GM18505 (cell line): Measurements from ENCODE around the gene TRIM40.

Source experiments
- ATAC-seq: cut with Tn5 transposase; IDR thresholded peaks from one replicate; pipeline ENCODE4 v1.9.1; 2021; ENCODE audit not compliant: unreplicated experiment
- POLR2A ChIP-seq: IDR thresholded peaks from 4 replicates; pipeline ENCODE4 v1.6.1; 2011; ENCODE audit warnings: borderline replicate concordance; ENCODE audit not compliant: insufficient read depth, insufficient read length; ENCODE audit errors: extremely low read depth

Gene TRIM40, protein sequence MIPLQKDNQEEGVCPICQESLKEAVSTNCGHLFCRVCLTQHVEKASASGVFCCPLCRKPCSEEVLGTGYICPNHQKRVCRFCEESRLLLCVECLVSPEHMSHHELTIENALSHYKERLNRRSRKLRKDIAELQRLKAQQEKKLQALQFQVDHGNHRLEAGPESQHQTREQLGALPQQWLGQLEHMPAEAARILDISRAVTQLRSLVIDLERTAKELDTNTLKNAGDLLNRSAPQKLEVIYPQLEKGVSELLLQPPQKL

DNA sequence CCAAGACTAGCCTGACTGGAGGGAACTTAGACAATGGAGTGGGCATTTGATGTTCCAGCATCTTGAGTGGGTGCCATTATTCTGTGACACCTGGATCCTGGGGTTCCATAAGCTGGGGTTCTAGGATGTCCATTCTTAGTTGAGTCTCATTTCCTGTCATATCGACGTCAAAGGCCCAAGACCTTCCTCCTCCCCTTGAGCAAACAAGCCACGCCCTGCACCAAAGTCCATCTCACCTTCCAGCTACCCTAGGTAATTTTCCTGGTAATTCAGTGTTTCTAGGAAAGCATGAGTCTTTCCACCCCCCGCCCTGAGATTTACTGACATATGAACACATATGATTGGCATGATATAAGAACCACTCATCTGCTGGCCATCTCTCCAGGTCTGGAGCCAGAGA is at the start of gene TRIM40:
TSS of gene TRIM40 (plus strand) at position 384 of the 400 bp plus-strand sequence. CDS start 897 bp downstream, outside the sequence.
- no peak for ATAC-seq
- no peak for TF ChIP-seq POLR2A

DNA sequence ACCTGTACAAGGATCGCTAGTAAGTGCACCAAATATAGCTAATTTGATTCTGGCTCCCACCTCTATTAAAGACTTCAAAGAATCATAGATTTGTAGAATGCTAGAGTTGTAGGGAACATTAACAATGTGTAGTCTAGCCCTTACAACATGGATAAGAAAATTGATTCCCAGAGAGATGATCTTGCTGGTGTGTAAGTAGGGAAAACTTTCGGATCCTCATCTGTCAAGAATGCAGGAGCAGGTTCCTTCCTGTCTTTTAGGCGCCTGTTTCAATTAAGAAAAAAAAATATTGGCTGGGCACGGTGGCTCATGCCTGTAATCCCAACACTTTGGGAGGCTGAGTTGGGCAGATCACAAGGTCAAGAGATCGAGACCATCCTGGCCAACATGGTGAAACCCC is 48.1 kb upstream of the TRIM40 start:
- no peak for TF ChIP-seq POLR2A
- no peak for ATAC-seq

DNA sequence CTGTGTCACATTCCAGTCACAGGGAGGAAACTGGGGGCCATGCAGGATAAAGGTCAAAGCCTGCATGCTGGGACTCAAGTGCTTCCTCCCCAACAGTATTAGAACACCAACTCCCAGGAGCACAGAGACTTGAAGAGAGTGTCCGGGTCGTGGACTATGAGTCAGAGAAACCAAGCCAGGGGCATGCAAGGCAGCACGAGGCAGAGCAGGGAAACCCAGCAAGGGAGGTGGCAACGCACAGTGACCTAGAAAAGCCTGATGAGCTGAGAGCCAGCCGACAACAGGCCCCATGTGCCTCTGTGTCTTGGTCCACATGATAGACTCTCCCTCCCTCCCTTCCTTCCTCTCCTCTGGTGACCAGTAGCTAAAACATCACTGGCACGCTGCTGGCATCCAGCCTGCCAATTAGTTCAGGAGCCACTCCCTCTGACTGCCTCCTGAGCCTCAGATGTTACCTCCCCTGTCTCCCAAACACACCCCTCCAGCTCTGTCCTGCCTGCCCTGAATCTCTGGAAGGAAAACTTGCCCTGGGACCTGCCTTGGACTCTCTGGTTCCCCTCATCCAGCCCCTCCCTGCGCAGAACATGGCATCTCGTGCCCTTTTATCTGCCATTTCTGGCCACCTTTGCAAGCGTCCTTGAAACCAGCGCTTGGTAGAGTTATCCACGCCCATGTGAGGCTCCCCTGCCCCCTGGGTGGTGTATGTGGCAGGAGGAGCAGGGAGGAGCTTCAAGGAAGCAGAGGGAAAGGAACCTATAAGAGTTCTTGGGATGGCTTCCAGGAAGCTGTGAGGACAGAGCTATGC is 44.2 kb upstream of the TRIM40 start:
- TF ChIP-seq POLR2A: no peak
- ATAC-seq: no peak

DNA sequence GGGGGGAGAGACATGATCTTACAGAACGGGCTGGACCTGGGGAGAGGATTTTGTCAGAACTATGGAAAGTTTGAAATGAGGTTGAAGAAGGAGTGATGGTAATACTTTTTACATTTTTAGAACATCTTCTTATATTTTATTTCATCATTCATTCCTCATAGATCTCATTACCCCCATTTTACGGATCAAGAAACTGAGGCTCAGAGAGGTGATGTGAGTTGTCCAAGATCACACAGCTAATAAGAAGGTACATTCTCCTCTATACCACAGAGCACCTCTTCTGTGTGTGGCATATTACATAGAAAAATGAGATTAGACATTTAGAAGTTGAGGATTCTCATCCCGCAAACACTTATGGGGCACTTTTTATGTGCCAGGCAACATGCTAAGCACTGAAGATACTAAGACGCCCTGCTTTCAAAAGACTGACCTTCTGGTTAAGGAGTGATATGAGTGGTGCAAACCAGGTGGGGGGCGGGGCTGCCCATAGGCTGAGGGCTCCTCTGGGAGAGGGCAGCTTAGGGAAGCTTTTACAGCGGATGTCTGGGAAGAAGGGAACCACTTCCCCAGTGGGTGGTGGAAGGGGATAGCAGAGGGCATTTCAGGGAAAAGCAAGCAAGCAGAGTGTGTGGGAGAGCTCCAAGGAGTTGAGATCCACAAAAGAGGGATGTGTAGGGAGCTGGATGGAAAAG is 42.9 kb upstream of the TRIM40 start:
- TF ChIP-seq POLR2A: no peak
- ATAC-seq: no peak

DNA sequence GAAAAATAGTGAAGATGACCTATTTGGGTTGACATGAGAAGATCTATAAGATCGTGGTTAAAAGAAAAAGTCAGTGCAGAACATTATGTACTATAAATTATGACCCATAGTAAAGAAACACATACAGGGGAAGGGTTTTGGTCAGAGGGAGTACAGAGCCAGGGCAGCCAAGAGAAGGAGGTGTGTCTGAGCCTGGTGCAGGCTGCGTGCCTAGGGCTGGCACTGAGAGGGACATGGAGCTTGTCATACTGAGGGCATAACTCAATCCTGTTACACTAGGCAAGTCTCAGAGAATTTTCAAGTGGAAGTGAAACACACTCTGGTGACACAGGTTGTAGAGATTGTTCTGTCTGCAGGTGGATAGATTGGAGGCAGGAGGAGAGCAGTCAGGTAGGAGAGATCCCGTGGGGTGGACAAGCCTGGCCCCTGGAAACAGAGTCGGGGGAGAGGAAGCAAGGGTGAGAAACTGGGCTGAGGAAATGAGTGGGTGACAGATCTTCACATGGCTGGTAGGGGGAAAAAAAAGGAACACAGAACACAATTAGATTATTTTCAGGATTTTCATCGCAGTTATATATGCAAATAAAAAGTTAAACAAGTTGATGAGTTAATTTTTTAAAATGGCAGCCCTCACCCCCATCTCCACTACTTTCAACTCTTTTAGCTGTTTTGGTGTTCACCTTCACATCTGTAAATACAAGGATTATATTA is 41.8 kb upstream of the TRIM40 start:
- ATAC-seq: no peak
- no peak for TF ChIP-seq POLR2A

DNA sequence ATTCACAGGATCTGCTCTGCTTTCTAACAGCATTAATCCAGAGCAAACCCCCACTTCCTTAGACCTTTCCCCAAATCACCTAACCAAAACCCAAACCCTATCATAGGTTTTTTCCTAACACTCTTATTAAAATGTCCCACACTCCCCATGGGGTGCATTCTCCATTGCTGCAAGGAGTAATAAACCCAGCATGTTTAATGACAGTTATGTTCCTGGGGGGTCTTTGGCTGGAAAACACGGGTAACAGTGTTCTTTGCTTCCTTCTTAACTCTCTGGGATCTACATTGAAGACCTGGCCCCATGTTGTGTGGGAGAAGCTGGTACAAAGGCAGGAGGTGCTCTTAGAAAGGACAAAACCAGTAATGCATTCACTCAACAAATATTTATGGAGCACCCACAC is 39.1 kb upstream of the TRIM40 start:
- ATAC-seq: no peak
- no peak for TF ChIP-seq POLR2A

DNA sequence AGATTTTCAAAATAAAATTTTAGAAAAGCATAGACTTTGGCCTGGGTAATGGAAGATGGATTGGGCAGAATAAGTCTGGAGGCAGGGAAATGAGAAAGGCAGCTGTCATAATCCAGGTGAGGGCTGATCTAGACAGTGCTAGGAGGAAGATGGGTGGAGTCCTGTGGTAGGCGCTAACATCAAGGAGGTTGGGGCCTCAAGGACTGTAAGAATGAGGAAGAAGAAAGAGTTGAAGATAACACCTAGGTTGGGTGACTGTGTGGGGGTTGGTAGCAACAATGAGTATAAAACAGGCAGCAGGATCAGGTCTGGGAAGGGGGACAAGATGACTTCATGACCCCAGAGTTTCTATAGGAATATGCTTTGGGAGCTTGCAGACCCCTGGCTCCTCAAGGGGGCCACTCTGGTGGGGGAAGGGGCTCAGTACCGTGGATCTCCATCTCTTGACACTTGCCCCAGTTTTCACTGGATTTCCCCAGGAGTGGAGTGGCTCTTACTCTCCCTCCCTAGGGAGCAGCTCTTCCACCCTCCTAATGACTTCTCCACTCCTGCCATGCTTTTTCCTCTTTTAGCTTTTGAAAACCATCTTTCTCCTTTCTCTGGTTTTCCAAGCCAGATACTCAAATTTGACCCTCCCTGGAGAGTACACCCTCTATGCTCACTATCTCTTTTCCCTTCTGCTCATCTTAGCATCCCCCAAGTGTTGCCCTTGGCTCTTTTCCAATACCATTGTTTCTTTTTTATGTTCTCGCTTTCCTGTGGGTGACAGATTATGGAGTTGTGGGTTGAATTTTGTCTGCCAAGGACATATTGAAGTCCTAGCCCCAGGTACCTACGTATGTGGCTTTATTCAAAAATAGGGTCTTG is 37.8 kb upstream of the TRIM40 start:
- no peak for ATAC-seq
- TF ChIP-seq POLR2A: no peak

DNA sequence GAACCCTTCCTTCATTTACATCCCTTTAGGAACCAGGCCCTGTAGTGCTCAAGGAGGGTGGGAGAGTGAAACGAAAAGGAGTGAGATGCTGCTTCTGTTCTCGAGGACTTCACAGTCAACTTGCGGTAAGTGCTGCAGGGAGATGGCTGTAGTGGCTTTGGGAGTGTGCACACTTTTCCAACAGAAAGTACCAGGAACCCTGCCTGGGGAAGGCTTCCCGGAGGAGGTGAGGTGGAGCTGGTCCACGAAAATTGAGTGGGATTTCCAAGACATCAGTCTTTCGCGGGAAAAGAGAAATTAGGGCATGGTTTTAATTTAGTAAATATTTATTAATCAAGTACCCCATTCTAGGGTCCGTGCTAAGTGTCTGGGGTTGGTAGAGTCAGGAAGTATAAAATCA is 35.8 kb upstream of the TRIM40 start:
- ATAC-seq: no peak

DNA sequence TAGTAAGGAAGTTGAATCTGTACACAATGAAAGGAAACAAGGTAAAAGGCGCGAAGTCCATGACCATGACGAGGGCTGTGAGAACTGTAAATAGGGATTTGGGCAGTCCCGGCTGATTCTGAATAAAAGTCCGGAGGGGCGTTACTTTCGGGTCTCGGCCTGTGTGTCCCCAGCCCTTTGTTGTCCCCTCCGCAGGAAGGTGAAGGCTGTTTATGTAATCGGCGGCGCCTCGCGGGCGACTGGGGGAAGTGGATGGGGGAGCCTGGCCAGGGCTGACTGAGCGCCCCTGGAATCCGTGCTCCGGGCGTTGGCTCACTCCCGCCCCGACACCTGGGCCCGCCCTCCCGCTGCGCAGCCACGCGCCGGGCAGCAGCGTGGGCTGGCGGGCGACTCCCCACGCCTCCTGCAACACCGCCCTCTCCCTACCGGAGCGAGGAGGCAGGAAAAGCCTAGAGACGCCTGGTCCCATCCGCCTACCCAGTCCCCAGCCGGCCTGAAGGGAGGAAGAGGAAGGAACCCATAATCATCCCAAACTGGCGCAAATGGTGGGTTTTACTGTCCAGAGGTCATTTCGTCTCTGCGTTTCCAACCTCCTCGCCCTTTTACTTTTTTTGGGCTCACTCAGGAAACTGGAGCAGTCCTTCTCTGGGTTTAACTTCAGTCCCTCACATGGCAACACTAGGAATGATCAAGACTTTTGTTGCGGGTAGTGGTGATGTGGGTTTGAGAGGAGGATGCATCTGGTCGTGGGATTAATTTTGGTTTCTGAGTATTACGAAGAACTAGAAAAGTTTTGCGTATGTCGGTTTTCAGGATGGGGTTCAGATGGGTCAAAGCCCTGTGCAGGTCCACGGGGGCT is 35.1 kb upstream of the TRIM40 start:
- ATAC-seq: no peak
- TF ChIP-seq POLR2A: no peak

More for the DNA sequence above, 35.8 kb upstream of the TRIM40 start:
- TF ChIP-seq POLR2A: no peak

DNA sequence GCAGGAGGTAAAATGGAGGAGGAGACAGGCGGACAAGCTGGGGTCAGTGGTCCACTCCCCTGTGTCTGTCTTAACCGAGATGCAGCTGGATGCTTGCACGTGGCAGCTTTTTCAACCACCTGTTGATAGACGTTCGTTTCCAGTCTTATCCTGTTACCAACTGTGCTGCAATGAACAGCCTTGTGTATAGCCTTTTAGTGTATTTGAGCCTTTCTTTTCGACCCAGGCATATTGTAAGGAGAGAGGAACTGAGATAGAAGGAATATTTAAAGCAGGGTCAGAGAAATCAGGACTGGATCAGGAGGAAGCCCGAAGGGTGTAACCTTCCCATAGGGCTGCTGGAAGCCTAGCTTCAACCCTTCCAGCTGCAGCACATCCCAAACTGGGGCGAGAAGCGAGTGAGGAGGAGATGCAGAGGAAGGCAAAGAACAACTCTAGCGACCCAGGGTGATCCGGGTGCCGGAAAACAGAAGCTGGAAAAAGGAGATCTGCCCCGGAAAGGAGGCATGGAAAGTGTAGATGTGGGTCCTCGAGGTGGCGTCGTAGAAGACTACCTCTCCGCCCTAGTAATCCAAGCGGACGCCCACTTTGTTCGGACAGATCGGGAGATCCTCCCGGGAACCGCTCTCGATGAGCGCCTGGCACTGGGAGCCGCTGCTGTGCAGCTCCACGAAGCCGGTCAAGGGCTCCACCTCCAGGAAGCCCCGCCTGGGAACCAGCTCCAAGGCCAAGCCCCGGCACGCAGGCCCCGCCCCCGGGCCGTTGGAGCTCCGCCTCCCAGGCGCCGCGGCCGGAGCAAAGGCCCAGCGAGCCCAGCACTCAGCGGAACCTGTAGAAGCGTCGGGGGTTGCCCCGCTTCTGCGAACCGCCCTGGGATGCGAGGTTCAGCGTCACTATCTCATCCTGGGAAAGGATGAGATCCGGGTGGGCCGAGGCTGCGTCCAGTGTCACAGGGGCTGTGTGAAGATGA is 34.2 kb upstream of the TRIM40 start:
- no peak for ATAC-seq
- no peak for TF ChIP-seq POLR2A

DNA sequence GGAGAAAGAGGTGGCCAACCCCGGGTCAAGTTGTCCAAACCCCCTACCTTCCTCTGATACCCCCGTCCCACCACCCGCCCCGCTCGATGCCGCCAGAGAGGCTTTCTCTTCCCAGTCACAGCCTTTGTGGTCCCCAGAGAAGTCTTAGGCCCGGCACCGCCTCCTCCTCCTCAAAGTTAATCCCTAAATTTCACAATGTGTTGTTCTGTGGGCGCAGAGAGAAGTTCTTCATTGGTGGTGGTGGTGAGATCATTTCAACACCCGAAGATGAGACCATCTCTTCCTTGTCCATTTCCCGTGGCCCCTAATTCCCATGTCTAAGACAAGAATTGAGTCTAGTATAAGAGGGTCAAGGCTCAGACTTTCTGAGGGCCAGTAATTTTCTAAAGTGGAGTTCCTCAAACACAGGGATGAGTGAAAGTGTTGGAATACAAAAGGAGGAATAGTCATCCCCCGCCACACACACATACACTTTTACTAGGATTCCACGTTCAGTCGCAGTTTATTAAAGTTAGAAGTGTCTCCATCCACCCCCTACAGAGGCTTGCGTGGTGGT is 33.4 kb upstream of the TRIM40 start:
- TF ChIP-seq POLR2A: no peak
- ATAC-seq: no peak
